ENCODE measurements around the gene CPLANE2.

Gene CPLANE2

DNA sequence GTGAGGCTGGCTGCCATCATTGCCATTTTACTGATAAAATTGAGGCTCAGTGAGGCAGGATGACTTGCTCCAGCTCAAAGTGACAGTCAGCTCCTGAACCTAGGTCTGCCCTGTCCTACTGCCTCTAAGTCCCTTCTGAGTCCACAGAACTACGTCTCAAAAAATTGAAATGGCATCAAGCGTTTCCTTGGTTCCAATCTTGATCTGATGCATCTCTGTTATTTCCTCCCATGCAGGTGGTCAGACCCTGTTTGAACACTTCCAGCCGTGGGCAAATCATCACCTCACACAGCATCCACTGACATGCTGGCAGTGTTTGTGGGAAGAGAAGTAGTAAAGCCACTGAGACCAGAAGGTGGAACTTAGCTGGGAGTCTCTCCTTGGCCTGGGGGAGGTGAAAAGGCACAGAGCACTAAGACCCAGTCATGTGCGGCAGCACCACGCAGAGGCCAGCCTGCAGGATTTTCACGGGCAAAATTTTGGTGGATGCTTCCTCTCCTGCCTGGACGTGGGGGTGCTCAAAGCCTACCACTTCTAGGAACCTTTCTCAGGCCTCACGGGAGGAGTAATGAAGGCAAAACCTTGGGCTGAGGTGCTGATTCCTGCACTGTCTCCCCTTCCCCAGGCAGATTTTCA, 7.8 kb upstream of the CPLANE2 start:
- no peak overlapping the region for H3K4me3 ChIP-seq (ENCODE audit: low read depth, low read length)
- TF ChIP-seq CTCF (IDR thresholded peaks at IDR 0.05; ENCODE audit: borderline replicate concordance, insufficient read depth, low read depth, low read length): no peak

GRCh38 chr1:16243936-16244649, 7.1 kb upstream of the CPLANE2 start:
- TF ChIP-seq CTCF (IDR thresholded peaks at IDR 0.05; ENCODE audit: borderline replicate concordance, insufficient read depth, low read depth, low read length): peak; percentile 82
- no peak overlapping the region for H3K4me3 ChIP-seq (ENCODE audit: low read depth, low read length)

- no peak for TF ChIP-seq CTCF (IDR thresholded peaks at IDR 0.05; ENCODE audit: borderline replicate concordance, insufficient read depth, low read depth, low read length)
Observed at GRCh38 chr1:16243215-16243610, 6.2 kb upstream of the CPLANE2 start.

GRCh38 chr1:16242556-16243214, 5.7 kb upstream of the CPLANE2 start:
- TF ChIP-seq CTCF (IDR thresholded peaks at IDR 0.05; ENCODE audit: borderline replicate concordance, insufficient read depth, low read depth, low read length): no peak
- H3K4me3 ChIP-seq (ENCODE audit: low read depth, low read length): no peak overlapping the region

More at GRCh38 chr1:16243215-16243610, 6.2 kb upstream of the CPLANE2 start:
- no peak overlapping the region for H3K4me3 ChIP-seq (ENCODE audit: low read depth, low read length)

GRCh38 chr1:16241221-16241708, 4.3 kb upstream of the CPLANE2 start:
- TF ChIP-seq CTCF (IDR thresholded peaks at IDR 0.05; ENCODE audit: borderline replicate concordance, insufficient read depth, low read depth, low read length): no peak
- no peak overlapping the region for H3K4me3 ChIP-seq (ENCODE audit: low read depth, low read length)

GRCh38 chr1:16239972-16240491, 3.0 kb upstream of the CPLANE2 start:
- no peak for TF ChIP-seq CTCF (IDR thresholded peaks at IDR 0.05; ENCODE audit: borderline replicate concordance, insufficient read depth, low read depth, low read length)
- H3K4me3 ChIP-seq (ENCODE audit: low read depth, low read length): no peak overlapping the region
